ENCODE data around the gene RASGEF1B. TPM values are rescaled to one million over a fixed set of nuclear protein-coding genes. Genes with fewer than 3 reads are reported as not detected.

Gene RASGEF1B
- total RNA-seq: under 0.01 TPM in 1 of 2 replicates, not detected in the other

DNA sequence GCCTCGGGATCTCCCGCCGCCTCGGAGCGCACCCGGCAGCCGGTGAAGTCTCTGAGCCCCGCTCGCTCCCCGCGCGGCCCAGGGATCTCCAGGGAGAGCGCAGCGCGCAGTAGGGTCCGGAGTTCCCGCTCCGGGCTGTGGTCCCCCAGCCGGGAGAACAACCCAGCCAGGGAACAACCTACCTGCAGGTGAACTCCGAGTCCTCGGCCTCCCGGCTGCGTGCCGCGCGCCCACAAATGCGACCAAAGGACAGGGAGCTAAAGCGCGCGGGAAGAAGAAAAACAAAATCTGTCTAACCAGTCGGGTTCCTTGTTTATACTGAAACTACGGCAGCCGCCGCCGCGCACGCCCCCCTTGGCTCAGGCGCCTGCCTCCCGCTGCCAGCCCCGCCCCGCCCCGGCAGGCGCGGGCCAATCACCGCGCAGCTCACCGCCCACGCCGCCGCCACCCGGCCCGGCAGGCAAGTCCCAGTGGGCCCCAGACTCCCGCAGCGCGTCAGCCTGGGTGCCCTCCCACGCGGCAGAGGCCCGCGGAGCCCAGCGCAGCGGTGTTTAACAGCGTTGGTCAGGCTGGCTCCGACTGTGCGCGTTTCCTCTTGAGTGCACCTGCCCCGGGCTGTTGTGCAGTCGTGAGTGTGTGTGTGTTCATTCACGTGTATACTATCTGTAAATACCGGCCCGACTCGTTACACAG is at the start of gene RASGEF1B:
Gene RASGEF1B, minus strand, starts transcription at position 320 of the 693 bp plus-strand sequence. CDS start 12,399 bp downstream, outside the sequence.
- DNase-seq (ENCODE audit: low read depth in 2 of 2): peak; percentile 71 to 77

DNA sequence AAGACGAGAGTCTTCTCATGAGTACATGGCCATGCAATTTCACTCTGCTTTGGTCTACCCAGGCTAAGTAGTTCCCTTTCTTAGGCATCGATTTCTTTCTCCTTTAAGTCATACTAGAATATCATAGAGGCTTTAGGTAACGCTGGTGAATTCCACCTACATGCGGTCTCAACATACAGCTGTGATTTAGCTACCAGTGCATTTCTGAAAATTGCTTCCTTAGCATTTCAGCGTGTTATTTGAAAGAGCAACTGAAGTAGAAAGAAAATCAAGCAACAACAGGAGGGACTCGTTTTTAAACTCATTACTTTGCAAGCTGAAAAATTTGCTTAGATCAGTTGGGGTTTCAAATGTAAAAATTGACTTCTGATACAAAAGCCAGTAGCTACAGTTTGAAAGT is 48.1 kb upstream of the RASGEF1B start:
- DNase-seq (ENCODE audit: low read depth in 2 of 2): no peak

DNA sequence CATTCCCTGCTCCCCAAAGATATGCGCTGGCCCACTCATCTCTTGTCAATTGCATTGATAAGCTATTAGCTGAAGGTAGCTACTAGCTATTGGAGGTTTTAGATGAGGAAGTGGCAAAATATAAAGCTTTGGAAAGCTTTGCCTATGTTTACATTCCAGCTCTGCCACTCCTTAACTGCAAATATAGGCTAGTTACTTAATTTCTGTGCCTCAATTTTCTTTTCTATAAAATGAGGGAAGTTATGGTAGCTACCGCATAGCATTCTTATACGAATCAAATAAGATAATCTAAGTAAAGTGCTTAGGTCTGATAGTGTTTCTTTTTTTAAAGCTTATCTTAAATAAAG is 47.7 kb upstream of the RASGEF1B start:
- no peak for DNase-seq (ENCODE audit: low read depth in 2 of 2)

DNA sequence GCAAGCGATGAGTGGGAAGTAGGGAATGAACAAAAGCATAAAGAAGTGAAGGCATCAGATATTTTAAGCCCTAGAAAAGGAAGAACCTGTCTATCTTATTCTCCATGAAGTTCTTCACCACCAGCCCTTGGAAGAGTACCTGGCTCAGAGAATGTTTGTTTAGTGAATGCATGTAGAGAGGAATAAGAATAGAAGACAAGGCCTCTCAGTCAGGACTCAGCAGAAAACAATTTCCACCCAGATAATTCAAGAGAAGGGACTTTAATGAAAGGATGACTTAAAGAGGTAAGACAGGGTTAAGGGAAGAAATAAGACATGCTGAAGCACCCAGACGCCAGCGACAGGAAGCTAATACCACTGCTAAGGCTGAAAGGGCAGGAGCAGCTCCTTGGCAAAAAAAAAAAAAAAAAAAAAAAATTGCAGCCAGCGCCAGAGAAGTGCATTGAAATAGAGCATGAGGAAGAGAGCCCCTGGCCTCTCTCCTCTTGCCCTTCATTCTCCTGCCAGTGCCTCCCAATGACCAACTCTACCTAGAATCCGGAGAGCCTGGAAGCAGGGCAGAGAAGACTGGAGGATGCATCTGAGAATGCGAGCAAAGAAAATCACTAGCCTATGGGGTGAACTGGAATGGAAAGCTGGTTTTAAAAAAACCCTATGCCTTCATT is 47.2 kb upstream of the RASGEF1B start:
- DNase-seq (ENCODE audit: low read depth in 2 of 2): no peak

DNA sequence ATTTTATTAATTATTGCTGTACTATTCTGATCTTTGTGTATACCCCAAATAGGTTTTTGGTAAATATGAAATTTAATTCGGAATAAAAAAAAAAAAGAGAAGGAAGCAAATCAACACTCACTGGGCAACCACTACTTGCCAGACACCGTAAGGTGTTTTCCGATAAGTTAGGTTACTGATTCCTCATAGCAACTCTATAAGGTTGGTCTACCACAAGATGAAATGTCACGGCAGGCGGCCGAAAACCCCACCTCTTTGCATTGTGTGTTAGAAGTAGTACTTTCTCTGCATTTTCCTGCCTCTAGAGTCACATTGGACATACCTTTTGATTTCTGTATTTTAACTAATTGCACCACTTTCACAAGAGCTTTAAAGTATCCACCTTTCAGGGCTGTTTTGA is 44.5 kb upstream of the RASGEF1B start:
- DNase-seq (ENCODE audit: low read depth in 2 of 2): no peak

DNA sequence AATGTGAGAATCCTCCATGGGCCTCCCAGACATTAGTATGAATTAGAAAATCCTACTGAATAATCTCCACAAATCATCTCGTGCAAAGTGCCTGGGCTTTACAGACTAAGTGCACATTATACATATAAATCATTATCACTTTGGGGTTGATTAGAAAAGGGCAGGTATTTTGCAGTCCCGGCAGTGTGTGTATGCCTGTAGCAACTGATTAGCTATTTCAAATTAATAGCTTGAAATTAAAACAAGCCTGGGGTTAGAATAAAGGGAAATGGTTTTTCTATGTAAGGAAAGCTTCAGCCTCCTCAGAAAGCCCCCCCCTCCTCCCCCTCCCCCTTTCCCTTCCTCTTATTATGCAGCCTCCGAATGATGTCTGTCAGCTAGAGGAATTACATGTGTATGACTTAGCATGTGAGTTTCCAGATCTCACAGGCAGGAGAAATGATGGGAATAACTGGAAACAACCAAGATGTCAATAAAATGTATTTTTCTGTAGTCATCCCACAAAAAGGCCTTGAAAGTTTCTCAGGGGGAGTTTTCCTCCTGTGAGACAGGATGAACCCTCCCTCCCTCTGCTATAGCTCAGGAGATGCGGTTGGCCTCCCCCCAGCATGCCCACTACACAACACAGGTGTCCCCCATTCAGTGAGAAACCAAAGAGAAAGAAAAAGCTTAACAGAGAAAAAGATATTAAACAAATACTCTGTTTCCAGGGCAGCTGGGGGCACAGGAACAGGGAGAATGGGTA is 41.2 kb upstream of the RASGEF1B start:
- DNase-seq (ENCODE audit: low read depth in 2 of 2): no peak

DNA sequence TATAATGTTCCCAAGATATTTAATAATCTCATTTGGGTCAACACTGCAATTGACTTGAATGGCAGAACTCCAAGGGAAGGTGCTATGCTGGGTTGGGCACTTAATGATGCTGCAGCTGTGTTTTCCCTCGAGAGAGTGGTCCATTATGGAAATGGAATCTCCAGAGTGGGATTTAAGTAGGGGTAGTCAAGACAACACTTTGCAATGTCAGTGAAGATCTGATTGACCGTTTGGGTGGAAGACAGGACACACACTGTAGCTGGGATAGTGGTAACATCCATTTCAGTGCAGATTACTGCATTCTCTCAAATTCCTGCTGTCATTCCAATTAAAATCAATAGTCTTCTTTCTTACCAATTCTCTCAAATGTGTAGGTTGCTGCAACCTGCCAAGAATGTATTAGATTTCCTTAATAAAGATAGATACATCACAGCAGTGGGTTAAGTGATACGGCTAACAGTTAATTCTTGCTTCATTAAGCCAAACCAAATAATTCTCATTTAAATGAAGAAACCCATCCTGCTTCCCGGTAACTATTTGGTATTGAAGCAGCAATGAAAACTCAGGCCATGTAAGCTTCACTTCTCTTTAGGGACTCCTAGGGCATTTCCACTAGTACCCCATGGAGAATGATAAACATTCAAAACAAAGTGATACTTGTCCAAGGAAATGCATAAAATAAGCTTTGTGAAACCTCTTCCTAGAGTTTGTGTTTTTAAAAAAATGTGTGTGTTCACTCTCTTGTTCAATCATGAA is 40.5 kb upstream of the RASGEF1B start:
- no peak for DNase-seq (ENCODE audit: low read depth in 2 of 2)

DNA sequence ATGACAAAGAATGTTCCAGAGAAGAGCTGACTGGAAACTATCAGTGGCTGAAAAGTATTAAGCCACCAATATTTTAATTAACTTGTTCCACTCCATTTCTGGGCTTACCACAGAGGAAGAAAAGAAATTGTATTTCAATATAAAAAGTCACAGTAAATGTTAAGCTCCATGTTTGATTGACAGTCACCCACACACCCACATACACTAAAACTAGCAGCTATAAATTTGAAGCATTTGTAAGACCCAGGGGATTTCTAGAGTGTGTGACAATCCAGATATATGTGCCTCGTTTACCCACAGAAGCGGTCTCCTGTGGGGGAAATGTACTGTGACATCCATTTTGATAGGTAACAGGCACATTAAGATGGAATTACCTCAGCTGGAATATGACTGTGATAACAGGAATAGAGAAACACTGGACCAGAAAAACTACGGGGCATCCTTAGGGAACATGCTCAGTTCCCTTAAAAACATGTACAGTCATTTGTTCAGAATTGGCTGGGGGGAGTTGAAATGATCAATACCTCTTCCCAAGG is 39.0 kb upstream of the RASGEF1B start:
- DNase-seq (ENCODE audit: low read depth in 2 of 2): no peak

DNA sequence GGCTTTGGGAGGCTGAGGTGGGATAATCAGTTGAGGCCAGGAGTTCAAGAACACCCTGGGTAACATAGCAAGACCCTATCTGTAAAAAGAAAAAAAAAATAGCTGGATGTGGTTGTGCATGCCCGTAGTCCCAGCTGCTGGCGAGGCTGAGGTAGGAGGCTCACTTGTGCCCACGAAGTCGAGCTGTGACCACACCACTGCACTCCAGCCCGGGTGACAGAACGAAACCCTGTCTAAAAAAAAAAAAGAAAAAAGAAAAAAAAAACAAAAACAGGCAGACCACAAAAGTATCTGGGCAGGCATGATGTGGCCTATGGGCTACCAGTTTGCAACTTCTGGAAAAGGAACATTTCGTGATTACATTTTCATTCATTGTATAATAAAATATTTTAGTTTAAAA is 38.1 kb upstream of the RASGEF1B start:
- DNase-seq (ENCODE audit: low read depth in 2 of 2): no peak

DNA sequence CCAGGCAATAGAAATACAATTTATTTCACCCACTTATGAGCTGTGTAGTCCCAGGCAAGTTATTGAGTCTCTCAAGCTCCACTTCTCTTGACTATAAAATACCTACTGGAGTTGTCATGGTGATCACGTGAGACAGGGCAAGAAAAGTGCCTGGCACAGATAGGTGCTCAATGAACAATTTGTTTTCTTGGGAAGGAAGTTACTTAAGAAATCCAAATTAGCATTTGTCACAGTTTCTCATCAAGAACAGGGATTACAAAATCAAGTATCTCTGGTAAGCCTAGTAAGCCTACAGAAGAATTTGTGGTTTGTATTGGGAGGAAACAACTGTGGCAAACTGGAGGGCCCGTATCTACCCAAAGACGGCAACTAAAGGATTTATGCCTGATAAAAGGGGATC is 37.5 kb upstream of the RASGEF1B start:
- DNase-seq (ENCODE audit: low read depth in 2 of 2): no peak

DNA sequence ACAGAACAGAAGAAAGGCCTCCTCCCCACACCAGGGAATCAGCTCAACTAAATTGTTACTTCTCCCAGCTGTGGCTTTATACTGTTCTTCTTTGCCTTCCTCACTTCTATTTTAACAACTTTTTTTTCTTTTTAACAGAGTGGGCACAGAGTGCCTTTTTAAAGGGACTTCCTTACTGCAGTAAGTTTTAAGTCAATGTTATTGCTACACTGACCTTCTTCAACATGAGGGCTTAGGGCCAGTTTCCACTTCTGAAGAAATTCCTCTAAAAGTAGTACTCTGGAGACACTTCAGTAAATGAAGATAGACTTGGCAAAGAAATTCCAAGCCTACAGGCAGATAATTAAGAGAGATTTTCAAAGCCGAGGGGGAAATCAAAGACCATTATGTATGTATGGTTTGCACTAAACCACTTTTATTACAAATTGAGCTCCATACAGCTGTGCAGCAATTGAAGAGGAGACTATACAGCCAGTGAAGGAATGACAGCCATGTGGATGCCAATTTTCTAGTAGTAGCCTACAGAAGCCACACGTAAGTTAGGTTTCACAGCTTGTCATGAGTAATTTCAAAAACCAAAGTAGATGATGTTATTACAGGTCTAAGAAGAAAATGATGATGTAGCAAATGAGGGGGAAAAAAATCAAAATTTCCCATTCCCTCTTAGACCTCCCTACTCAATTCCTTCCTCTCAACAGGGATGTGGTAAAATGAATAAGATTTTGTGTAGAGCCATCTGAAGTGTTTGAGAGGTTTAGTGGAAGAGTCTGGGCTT is 36.9 kb upstream of the RASGEF1B start:
- no peak for DNase-seq (ENCODE audit: low read depth in 2 of 2)

DNA sequence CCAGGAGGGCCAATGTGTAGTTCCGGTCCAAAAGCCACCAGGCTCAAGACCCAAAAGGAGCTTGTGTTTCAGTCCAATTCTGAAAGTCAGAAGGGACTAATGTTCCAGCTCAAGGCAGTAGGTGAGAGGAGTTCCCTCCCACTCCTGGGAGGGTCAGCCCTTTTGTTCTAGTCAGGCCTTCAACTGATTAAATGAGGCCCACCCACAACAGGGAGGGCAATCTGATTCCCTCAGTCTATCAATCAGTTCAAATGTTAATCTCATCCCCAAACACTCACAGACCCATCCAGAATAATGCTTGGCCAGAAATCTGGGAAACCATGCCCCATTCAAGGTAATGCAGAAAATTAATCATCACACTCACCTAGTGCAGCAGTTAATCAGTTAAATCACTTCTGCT is 35.8 kb upstream of the RASGEF1B start:
- no peak for DNase-seq (ENCODE audit: low read depth in 2 of 2)

DNA sequence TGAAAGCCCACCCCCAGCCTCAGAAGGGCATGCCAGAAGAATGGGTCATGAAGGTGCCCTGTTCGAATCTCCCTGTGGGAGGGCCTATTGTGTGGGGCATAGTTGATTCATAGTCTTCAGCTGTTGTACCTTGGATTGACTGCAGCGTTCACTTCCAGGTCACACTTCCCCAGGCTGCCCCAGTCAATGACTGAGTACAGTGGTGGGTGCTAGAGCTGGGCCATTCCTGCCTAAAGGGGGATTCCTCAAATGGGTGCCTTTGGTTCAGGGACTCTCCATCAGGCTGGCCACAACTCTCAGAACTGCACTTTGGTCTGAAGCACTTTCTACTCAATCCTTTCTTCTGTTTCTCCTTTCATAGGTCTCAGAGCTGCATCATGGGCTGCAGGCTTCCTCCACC is 35.0 kb upstream of the RASGEF1B start:
- no peak for DNase-seq (ENCODE audit: low read depth in 2 of 2)

DNA sequence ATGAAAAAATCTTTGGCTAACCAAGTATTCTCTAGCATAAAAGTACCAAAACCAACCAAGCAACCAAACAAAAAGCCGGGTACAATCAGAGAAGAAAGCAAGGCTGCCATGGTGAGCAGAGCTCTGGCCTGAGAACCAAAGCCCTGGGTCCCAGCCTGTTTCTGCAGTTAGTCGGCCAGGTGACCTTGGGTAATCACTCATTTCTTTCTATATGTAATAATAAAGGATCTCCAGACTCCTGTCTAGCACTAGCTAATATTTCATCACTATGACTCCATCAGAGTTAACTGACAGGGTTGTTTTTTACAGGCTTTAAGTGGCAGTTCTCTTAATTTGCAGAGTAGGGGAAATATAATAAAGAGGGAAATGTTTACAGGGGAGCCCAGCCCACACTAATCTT is 34.0 kb upstream of the RASGEF1B start:
- DNase-seq (ENCODE audit: low read depth in 2 of 2): no peak

DNA sequence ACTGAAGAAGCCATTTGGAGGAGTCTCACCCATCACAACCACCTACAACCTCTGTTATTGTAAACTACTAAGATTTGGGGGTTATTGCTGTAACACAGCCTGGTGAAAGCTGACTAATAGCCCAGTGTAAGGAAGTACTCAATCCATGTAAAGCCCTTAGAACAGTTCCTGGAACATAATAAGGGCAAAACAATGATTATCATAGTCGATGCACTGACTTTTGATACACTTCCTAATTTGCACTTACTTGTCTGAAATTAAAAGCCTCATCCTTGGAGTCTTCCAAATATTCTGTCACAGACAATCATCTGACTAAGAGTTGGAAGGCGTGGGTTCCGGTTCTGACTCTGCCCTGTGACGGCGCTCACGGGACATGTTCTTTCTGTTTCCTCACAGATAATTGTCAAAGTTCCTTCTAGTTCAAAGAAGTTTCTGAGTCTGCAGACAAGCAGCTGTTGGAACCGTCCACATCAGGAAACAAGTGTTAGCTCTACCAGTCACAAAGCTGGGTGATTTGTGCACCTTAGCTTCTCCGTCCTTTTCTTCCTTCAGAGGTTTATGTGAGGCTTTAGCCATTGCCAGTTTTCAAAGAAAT is 33.4 kb upstream of the RASGEF1B start:
- peak in 1 of 2 donors; percentile 23 for DNase-seq (ENCODE audit: low read depth in 2 of 2)

DNA sequence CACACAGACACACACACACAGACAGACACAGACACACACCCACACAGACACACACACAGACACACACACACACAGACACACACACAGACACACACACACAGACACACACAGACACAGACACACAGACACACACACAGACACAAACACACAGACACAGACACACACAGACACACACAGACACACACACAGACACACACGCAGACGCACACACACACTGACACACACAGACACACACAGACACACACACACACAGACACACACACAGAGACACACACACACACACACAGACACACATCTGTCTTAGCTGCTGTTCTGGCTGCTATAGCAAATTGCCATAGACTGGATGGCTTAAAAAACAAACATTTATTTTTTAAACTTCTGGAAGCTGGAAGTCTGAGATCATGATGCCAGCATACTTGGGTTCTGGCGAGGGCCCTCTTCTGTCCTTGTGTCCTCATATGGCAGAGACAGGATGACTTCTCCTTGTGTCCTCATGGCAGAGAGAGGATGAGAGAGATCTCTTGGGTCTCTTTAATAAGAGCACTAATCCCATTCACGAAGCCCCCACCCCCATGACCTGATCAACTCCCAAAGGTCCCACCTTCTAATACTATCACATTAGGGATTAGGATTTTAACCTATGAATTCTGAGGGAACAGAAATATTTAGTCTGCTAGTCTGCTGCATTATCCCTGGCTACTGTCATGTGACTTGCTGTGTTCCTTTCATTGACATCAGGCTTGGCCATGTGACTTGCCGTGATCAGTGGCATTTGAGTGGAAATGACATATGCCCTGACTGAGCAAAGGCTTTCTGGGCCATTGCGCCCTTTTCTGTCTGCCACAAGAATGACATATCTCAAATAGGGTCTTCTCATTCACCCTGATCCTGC is 32.7 kb upstream of the RASGEF1B start:
- no peak for DNase-seq (ENCODE audit: low read depth in 2 of 2)

DNA sequence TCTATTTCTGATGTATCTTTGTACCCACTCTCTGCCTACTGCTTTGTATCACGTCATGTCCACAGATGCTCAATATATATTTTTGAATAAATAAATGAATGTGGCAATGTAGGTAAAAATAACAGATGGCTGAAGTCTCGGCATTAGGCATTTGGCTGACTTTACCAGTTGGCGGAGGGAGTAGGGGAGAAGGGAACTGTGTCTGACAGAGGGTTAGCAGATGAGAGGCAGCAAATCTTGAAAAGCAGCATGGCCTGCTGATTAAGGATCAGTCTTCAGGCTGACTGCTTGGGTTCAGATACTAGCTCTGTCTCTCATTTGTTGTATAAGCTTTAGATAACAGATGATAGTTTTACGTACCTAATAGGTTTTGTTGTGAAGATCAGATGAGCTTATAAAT is 31.9 kb upstream of the RASGEF1B start:
- no peak for DNase-seq (ENCODE audit: low read depth in 2 of 2)

DNA sequence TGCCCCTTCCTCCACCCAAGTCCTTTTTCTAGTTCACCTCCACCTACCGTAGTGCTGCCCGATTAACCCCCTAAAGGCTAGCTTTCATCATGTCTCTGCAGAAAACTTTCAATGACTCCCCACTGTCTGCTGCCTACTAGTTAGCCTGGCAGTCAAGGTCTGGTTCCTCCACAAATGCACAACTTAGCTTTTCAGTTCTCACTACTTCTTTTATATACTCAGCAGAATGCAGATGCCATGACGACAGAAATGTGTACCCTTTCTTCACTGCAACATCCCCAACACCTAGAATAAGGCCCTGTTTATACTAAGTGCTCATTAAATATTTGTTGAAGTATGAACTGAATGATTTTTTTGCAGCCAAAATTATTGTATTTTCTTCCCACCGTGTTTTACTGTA is 30.9 kb upstream of the RASGEF1B start:
- no peak for DNase-seq (ENCODE audit: low read depth in 2 of 2)

DNA sequence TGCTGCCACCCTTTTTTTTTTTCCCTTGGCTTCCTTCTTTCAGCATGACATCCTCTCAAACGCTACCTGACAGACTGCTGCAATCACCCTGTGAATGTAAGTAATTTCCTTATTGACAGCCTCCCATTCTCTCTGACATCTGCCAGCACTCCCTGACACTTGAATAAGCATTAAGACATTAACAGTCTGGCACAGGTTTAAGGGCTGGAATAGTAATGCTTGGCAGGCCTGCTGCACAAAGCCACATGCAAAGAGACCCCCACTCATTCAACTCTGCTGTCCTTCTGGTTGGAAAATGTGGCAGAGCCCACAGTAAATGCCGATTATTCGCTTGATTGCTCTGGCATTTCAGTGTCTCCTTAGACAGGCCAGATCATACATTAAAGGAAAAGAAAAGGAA is 28.1 kb upstream of the RASGEF1B start:
- DNase-seq (ENCODE audit: low read depth in 2 of 2): no peak

Data from lung microvascular endothelial cell (primary cell).